ENCODE data around the gene SLC6A18.

The SLC6A18 gene

GRCh38 chr5:1225081-1225480, at the start of gene SLC6A18:
SLC6A18 (plus strand) TSS chr5:1225381; CDS start chr5:1225478, 97 bp downstream.
- no peak for DNase-seq (ENCODE audit: low read depth in 2 of 2)

- no peak for DNase-seq (ENCODE audit: low read depth in 2 of 2)
Measured at GRCh38 chr5:1175801-1176472, 49.2 kb upstream of the SLC6A18 start.

- DNase-seq (ENCODE audit: low read depth in 2 of 2): no peak
Measured at GRCh38 chr5:1176473-1177391, 48.4 kb upstream of the SLC6A18 start.

- no peak for DNase-seq (ENCODE audit: low read depth in 2 of 2)
Measured at GRCh38 chr5:1177826-1178528, 47.2 kb upstream of the SLC6A18 start.

DNA sequence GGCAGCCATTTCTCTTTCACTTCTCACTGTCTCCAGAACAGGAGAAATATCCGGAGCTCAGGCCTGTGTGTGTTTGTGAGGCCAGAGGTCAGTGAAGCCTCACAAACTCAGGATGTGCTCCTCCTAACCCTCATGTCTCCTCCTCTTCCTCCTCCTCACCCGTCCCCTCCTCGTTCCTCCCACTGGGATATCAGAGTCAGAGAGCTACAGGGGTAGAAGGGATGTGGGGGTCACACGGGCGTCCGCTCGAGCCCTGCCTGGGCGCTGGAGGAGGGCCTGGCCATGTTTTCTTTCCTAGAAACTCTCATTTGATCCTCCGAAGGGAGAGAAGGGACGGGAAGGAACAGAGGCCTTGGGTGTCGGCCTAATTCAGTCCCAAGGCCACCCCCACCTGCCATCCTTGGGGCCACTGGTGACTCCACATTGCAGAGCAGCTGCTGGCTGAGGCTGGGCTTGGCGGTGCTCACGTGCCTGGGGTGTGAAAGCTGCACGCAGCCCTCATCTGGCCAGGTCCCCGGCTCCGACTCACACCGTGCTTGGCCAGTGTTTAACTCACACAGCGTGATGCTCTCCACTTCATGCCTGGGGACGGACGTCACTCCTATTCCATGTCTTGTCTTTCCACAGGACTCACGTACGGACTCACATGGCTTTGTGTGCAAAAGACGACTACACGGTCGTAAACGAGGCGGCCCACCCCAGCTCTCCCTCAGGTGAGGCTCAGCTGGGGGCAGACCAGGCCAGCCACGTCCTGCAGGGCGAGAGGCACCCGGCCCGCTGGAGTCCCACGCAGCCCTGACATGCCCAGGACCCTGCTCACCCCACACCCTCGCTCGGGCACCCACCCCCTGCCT, 46.4 kb upstream of the SLC6A18 start:
- no peak for DNase-seq (ENCODE audit: low read depth in 2 of 2)

GRCh38 chr5:1179383-1179715, 45.8 kb upstream of the SLC6A18 start:
- no peak for DNase-seq (ENCODE audit: low read depth in 2 of 2)

DNA sequence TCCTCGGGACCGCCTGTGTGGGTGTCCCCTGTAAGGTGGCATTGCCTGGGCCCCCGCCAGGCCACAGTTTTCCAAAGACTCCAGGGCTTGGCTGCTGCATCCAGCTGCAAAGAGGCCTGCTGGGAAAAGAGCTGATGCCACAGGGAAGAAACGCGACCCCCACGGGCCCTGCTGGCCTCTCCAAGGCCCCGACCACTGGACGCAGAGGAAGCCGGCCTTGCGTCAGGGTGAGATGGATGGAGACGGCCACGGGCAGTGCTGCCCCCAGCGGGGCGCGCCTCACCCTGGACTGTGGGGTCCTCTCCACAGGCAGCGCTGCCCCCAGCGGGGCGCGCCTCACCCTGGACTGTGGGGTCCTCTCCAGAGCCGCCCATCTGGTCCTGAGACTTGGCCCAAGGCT, 45.1 kb upstream of the SLC6A18 start:
- DNase-seq (ENCODE audit: low read depth in 2 of 2): no peak

GRCh38 chr5:1180841-1181271, 44.3 kb upstream of the SLC6A18 start:
- no peak for DNase-seq (ENCODE audit: low read depth in 2 of 2)

DNA sequence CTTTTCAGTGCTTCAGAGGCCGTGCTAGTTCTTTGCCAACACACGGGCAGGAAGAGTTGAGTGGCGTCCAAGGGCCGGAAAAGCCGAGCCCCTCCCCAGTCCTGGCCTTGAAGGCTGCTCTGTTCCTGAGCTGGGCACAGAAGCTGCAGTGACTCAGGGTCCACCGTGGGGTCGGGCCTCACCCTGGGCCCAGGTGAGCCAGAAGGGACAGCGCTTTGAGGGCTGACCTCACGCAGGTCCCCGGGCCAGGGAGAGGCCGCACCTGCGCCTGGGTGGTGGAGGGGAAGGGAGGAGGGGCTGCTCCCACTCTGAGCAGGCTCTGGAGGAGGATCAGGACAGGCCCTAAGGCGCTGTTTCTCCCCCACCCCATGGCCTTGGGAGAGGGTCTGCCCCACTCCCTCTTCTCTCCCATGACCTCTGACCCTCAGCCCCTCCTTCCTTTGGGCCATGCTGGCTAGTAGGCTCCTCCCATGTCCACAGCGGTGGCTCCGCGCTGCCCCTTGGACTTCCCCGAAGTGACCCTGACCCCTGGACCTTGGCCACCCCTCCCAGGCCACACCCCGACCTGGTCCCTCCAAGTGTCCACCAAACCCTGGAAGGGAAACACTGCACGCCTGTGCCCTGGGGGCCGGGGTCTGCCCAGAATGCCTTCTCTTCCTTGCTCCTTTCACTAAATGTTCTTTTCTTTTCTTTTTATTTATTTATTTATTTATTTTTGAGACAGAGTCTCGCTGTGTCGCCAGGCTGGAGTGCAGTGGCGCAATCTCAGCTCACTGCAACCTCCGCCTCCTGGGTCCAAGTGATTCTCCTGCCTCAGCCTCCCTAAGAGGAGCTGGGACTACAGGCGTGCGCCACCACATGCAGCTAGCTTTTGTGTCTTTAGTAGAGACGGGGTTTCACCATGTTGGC, 43.5 kb upstream of the SLC6A18 start:
- no peak for DNase-seq (ENCODE audit: low read depth in 2 of 2)

- DNase-seq (ENCODE audit: low read depth in 2 of 2): no peak
Measured at GRCh38 chr5:1182360-1182632, 42.9 kb upstream of the SLC6A18 start.

- no peak for DNase-seq (ENCODE audit: low read depth in 2 of 2)
Measured at GRCh38 chr5:1182633-1183423, 42.4 kb upstream of the SLC6A18 start.

- DNase-seq (ENCODE audit: low read depth in 2 of 2): no peak
Measured at GRCh38 chr5:1183424-1184162, 41.6 kb upstream of the SLC6A18 start.

DNA sequence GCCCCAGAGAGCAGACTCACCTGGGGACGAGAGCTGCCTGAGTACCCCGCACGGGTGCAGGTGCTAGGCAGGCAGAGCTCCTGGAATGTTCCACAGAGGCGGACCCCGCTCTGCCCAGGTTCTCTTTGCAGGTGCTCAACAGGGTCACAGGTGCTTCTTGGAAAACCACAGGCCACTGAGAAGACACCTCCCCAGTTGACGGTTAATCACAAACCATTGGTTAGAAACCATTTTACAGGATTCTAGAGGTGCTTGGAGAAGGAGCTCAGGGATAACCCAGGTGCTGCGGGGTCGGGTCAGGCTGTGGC, 41.1 kb upstream of the SLC6A18 start:
- DNase-seq (ENCODE audit: low read depth in 2 of 2): no peak

GRCh38 chr5:1184481-1184880, 40.7 kb upstream of the SLC6A18 start:
- no peak for DNase-seq (ENCODE audit: low read depth in 2 of 2)

- no peak for DNase-seq (ENCODE audit: low read depth in 2 of 2)
Measured at GRCh38 chr5:1185038-1185627, 40.0 kb upstream of the SLC6A18 start.

DNA sequence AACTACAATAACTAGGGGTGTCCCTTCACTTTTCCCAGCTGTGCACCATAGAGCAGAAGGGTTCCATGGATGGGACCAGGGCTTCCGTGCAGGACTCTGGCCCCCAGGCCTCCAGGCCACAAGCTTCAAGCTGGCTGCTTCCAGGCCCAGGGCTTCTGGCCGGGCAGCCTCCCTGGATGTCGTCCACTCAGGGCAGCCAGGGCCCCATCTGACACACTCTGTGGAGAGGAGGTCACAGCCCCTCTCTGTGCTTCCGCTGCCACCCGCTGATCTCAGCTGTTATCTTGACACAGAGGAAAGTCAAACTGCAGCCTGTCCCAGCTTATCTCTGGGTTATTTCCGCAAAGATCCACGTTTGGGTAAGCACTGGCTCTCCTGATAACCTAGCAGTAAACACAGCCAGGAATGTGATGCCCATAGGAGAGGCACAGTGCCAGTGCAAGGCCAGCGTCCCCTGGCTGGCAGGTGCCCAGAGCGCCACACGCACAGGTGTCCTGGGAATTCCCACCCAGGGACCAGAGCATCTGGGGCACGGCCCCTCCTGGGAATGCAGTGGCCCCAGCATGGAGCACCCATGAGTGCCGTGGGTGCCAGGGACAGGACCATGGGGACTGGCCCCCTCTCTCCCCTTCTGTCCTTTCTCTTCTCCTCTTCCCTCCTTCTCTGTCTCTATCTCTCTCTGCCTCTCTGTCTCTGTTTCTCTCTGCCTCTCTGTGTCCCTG, 39.4 kb upstream of the SLC6A18 start:
- no peak for DNase-seq (ENCODE audit: low read depth in 2 of 2)

DNA sequence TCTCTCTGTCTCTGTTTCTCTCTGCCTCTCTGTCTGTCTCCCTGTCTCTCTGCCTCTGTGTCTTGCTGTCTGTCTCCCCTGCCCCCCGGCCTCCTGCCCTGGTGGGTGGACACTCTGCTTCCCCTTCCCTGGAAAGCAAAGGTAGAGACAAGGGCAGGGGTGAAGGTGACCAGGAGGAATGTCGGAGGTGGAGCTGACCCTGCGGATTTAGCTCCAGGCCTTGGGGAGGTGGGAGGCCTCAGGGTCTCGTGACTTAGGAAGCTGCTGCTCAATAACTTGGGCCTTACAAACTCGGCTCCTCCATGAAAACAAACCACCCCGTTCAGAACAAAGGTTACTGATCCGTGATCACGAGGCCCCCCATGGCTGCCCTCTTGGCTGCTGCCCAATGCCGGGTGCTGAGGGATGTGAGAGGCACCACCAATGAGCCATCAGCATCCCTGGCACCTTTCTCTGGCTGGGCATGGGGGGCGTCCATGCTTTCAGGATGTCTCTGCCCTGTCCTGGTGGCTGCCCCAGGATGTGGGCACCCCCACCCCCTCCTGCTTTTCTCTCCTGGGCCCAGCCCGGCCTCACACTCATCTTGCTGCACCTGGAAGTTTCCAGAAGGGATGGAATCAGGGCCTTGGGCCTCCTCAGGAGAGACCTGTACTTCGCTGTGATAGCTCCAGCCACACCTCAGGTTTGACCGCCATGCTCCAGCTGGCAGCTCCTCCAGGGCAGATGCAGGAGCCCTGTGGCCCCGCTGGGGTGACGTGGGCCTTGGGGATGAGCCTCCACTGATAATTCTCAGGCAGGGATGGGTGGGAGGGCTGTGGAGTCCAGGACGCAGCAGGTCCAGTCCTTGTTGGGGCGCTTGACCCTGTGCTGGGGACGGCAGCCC, 38.6 kb upstream of the SLC6A18 start:
- DNase-seq (ENCODE audit: low read depth in 2 of 2): no peak
